ENCODE data around the gene DPYD. TPM values are rescaled to one million over a fixed set of nuclear protein-coding genes. Genes with fewer than 3 reads are reported as not detected.

DPYD gene
- polyA plus RNA-seq, 1 of the 3 experiments (the other 2 are of a cell fraction), result 23.0 TPM

DNA sequence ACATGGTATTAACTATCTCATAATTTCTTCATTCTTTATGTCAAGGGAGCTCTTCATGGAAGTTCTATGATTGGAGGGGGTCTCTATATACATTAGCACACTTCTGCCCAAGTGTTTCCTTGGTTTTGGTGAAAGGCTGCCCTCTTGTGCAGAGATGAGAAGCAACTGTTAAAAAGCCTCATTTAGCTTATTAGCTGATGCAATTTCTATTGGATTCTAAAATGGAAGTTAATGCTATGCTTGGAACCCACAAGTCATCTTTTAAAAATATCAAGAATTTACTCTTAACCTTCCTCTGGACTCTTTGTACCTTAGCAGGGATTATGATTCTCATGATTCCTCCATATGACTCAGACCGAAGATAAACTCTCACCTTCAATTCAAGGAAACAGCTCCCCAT is 870.3 kb downstream of the DPYD start:
- Histone ChIP-seq H3K4me3 (ENCODE audit: low read depth in 2 of 2, low read length in 1 of 2) (no peak overlapping the region), H3K9me3 (no peaks in the 10 kb centered on the region), H3K4me2 (no peak overlapping the region), H3K4me1 (ENCODE audit: control insufficient read depth in 1 of 2, insufficient read depth in 2 of 2, low read depth in 1 of 2, low read length in 1 of 2) (peaks cover 0 to 4% of the 10 kb centered on the region in 2 experiments; a peak in 3 of 4 replicates), H3K79me2 (ENCODE audit: insufficient read depth) (no peaks in the 10 kb centered on the region), H3K9me2 (no peaks in the 10 kb centered on the region), H3K27me3 (ENCODE audit: insufficient read depth) (no peaks in the 10 kb centered on the region), H4K20me1 (ENCODE audit: insufficient read depth) (no peaks in the 10 kb centered on the region), H3K27ac (ENCODE audit: low read depth in 2 of 2, low read length in 1 of 2) (no peak overlapping the region), H3F3A (replicated peaks; ENCODE audit: insufficient read depth) (no peaks in the 10 kb centered on the region), H3K36me3 (replicated peaks in 1 of 2; ENCODE audit: control insufficient read depth in 1 of 2, insufficient read depth in 2 of 2, low read length in 1 of 2) (no peaks in the 10 kb centered on the region), H2AFZ (ENCODE audit: low read depth) (peak overlapping the region; percentile 25; the same call in 1 of the 2 replicates), H3K9ac (no peak overlapping the region)
- CTCF ChIA-PET, result interaction anchor here (0.6 to 1.5 kb wide), 7 partner anchors 16 to 1000 kb away, joined by 3 to 8 read pairs (median 3); no protein-coding TSS in a partner anchor
- WGBS (ENCODE audit: low lambda C conversion rate), result 96% methylated on average over 1 of the region's 1 CpG
- TF ChIP-seq, protein P1, sequence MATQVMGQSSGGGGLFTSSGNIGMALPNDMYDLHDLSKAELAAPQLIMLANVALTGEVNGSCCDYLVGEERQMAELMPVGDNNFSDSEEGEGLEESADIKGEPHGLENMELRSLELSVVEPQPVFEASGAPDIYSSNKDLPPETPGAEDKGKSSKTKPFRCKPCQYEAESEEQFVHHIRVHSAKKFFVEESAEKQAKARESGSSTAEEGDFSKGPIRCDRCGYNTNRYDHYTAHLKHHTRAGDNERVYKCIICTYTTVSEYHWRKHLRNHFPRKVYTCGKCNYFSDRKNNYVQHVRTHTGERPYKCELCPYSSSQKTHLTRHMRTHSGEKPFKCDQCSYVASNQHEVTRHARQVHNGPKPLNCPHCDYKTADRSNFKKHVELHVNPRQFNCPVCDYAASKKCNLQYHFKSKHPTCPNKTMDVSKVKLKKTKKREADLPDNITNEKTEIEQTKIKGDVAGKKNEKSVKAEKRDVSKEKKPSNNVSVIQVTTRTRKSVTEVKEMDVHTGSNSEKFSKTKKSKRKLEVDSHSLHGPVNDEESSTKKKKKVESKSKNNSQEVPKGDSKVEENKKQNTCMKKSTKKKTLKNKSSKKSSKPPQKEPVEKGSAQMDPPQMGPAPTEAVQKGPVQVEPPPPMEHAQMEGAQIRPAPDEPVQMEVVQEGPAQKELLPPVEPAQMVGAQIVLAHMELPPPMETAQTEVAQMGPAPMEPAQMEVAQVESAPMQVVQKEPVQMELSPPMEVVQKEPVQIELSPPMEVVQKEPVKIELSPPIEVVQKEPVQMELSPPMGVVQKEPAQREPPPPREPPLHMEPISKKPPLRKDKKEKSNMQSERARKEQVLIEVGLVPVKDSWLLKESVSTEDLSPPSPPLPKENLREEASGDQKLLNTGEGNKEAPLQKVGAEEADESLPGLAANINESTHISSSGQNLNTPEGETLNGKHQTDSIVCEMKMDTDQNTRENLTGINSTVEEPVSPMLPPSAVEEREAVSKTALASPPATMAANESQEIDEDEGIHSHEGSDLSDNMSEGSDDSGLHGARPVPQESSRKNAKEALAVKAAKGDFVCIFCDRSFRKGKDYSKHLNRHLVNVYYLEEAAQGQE (IDR thresholded peaks at IDR 0.05; ENCODE audit: low read depth, low read length), result no peak
- TF ChIP-seq RAD21 (IDR thresholded peaks at IDR 0.05; ENCODE audit: low read length), result peak; percentile 72
- TF ChIP-seq SMC3 (IDR thresholded peaks at IDR 0.05; ENCODE audit: low read depth, low read length), result peak; percentile 55
- TF ChIP-seq SIN3A (IDR thresholded peaks at IDR 0.05; ENCODE audit: borderline replicate concordance, low read depth, low read length), result no peak
- TF ChIP-seq, protein P2, sequence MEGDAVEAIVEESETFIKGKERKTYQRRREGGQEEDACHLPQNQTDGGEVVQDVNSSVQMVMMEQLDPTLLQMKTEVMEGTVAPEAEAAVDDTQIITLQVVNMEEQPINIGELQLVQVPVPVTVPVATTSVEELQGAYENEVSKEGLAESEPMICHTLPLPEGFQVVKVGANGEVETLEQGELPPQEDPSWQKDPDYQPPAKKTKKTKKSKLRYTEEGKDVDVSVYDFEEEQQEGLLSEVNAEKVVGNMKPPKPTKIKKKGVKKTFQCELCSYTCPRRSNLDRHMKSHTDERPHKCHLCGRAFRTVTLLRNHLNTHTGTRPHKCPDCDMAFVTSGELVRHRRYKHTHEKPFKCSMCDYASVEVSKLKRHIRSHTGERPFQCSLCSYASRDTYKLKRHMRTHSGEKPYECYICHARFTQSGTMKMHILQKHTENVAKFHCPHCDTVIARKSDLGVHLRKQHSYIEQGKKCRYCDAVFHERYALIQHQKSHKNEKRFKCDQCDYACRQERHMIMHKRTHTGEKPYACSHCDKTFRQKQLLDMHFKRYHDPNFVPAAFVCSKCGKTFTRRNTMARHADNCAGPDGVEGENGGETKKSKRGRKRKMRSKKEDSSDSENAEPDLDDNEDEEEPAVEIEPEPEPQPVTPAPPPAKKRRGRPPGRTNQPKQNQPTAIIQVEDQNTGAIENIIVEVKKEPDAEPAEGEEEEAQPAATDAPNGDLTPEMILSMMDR (IDR thresholded peaks at IDR 0.05), result peak; percentile 62
- POLR2A ChIA-PET, result interaction anchor here (0.7 kb wide), 1 partner anchor 857 kb away, joined by 5 read pairs; no protein-coding TSS in a partner anchor
- DNase-seq, result peak; percentile 3

- WGBS (ENCODE audit: low lambda C conversion rate), result 61% methylated on average over 2 of the region's 2 CpGs
- ChIA-PET POLR2A (no interaction called here), CTCF (interaction anchor here (0.9 to 1.2 kb wide), 5 partner anchors 10 to 193 kb away, joined by 3 to 5 read pairs (median 4); no protein-coding TSS in a partner anchor)
These were observed 873.4 kb downstream of the DPYD start for GRCh38 chr1:97047421-97047793.

More at GRCh38 chr1:97047421-97047793, 873.4 kb downstream of the DPYD start:
- Histone ChIP-seq H3K27me3 (ENCODE audit: insufficient read depth) (no peaks in the 10 kb centered on the region), H3K9me2 (no peaks in the 10 kb centered on the region), H3K4me2 (no peak overlapping the region), H3K4me1 (ENCODE audit: control insufficient read depth in 1 of 2, insufficient read depth in 2 of 2, low read depth in 1 of 2, low read length in 1 of 2) (peaks cover 0 to 4% of the 10 kb centered on the region in 2 experiments; a peak in 3 of 4 replicates), H3K4me3 (ENCODE audit: low read depth in 2 of 2, low read length in 1 of 2) (no peak overlapping the region), H3K9me3 (peaks cover 3% of the 10 kb centered on the region; the same call in 1 of the 2 replicates), H4K20me1 (ENCODE audit: insufficient read depth) (no peaks in the 10 kb centered on the region), H3K9ac (no peak overlapping the region), H3F3A (replicated peaks; ENCODE audit: insufficient read depth) (peaks cover 7% of the 10 kb centered on the region), H3K27ac (ENCODE audit: low read depth in 2 of 2, low read length in 1 of 2) (peak overlapping the region in 1 of 2 experiments; percentile 53; a peak in 2 of 4 replicates), H3K79me2 (ENCODE audit: insufficient read depth) (no peaks in the 10 kb centered on the region), H2AFZ (ENCODE audit: low read depth) (no peak overlapping the region), H3K36me3 (replicated peaks in 1 of 2; ENCODE audit: control insufficient read depth in 1 of 2, insufficient read depth in 2 of 2, low read length in 1 of 2) (no peaks in the 10 kb centered on the region)
- TF ChIP-seq GABPA (IDR thresholded peaks at IDR 0.05; ENCODE audit: low read depth) (no peak), TCF12 (IDR thresholded peaks at IDR 0.05) (0 out of 2 replicates have a peak, but pooled peaks have one; percentile 10), YY1 (IDR thresholded peaks at IDR 0.05; ENCODE audit: low read depth) (no peak)
- no peak for DNase-seq
